K562 (cell line): ENCODE data around the gene XPO6. TPM values are rescaled to one million over a fixed set of nuclear protein-coding genes. Genes with fewer than 3 reads are reported as not detected.

Source experiments
- ATAC-seq: fragments of 200-7000 bp; cut with Tn5 transposase; 3 replicates; pipeline ENCODE4 v1.9.1; 2020; ENCODE audit warnings: moderate library complexity
- BruUV-seq: library from RNA; stranded (reverse); fragments of 400-500 nt; replicated peaks from 2 replicates; lab custom pipeline; 2021; lab: Mats Ljungman, UMichigan
- CTCF ChIA-PET: fragments of 300-600 bp; formaldehyde crosslinking; extraction: SDS; loops from one replicate; lab custom pipeline; 2021; ENCODE audit warnings: low intra/inter-chr PET ratio; lab: Yijun Ruan, JAX
- POLR2A ChIA-PET: fragments of 300-600, 350-650 bp; sonication (Branson Sonifier 250); formaldehyde crosslinking; extraction: SDS; loops from one replicate; lab custom pipeline; 2021; ENCODE audit warnings: antibody characterized with exemption, inconsistent platforms; lab: Yijun Ruan, JAX
- DNase-seq, 4 experiments: peaks; one replicate each; pipeline versions ENCODE4 v3.0.0 to v3.0.0-alpha.2; 2011 to 2018; ENCODE audit warnings: low spot score in 3 of 4, mixed read lengths in 3 of 4; ENCODE audit errors: extremely low read depth in 1 of 4
- FAIRE-seq: peaks from 2 replicates; lab custom pipeline; 2011; peaks lifted over from hg19 to GRCh38; lab: Jason Lieb, UNC
- H2AFZ ChIP-seq: 2 replicates; pipeline ENCODE4 v1.6.0; 2011; ENCODE audit warnings: low read depth, low read length, control low read depth, inconsistent platforms
- H3K27ac ChIP-seq: fragments of 200-600 bp; 3 replicates; pipeline ENCODE4 v1.8.0; 2011; ENCODE audit warnings: low read depth, mild to moderate bottlenecking, control low read depth, inconsistent platforms, low read length, moderate library complexity, mixed read lengths; ENCODE audit errors: extremely low read depth
- H3K27me3 ChIP-seq, 2 experiments: fragments of 300-600 bp in 1 of 2; 2 replicates in 1 of 2; 3 replicates in 1 of 2; pipeline versions ENCODE4 v1.6.0 to v1.8.0; 2011; ENCODE audit warnings: inconsistent platforms in 2 of 2, low read length in 2 of 2, mild to moderate bottlenecking in 1 of 2, mixed read lengths in 1 of 2, moderate library complexity in 1 of 2; ENCODE audit not compliant: control insufficient read depth in 2 of 2, insufficient read depth in 2 of 2
- H3K36me3 ChIP-seq: fragments of 300-600 bp; 3 replicates; pipeline ENCODE4 v1.8.0; 2011; ENCODE audit warnings: mild to moderate bottlenecking, low read length, inconsistent platforms; ENCODE audit not compliant: control insufficient read depth, insufficient read depth
- H3K4me1 ChIP-seq, 2 experiments: fragments of 200-600 bp in 1 of 2; replicated peaks in 1 of 2; 2 replicates in 1 of 2; 3 replicates in 1 of 2; pipeline versions ENCODE4 v1.5.1 to v1.8.0; 2011; ENCODE audit warnings: inconsistent platforms in 2 of 2, low read length in 2 of 2, mild to moderate bottlenecking in 1 of 2, mixed read lengths in 1 of 2, moderate library complexity in 1 of 2; ENCODE audit not compliant: control insufficient read depth in 2 of 2, insufficient read depth in 2 of 2
- H3K4me2 ChIP-seq: 2 replicates; pipeline ENCODE4 v1.6.1; 2011; ENCODE audit warnings: low read length, control low read depth, inconsistent platforms, mixed read lengths; ENCODE audit not compliant: insufficient read depth
- H3K4me3 ChIP-seq: fragments of 200-600 bp; sonication (generic), shearing (Covaris generic); 2 replicates; pipeline ENCODE4 v1.5.1; 2016; ENCODE audit warnings: control low read depth, inconsistent platforms
- H3K79me2 ChIP-seq: fragments of 200-600 bp; 3 replicates; pipeline ENCODE4 v1.8.0; 2011; ENCODE audit warnings: low read length, inconsistent platforms; ENCODE audit not compliant: control insufficient read depth, insufficient read depth
- H3K9ac ChIP-seq, 2 experiments: 2 replicates each; pipeline versions ENCODE4 v1.6.0 to v1.6.1; 2011; ENCODE audit warnings: low read depth in 2 of 2, low read length in 2 of 2, control low read depth in 1 of 2, inconsistent platforms in 1 of 2, mild to moderate bottlenecking in 1 of 2, mixed read lengths in 1 of 2; ENCODE audit not compliant: insufficient read depth in 1 of 2
- H3K9me1 ChIP-seq: one replicate; pipeline ENCODE4 v1.6.0; 2011; ENCODE audit warnings: inconsistent platforms, mild to moderate bottlenecking, low read length, moderate library complexity; ENCODE audit not compliant: control insufficient read depth, insufficient read depth
- H3K9me3 ChIP-seq: replicated peaks from 2 replicates; pipeline ENCODE4 v1.5.1; 2011; ENCODE audit warnings: low read depth, low read length, inconsistent platforms; ENCODE audit not compliant: control insufficient read depth, insufficient read depth
- H4K20me1 ChIP-seq: replicated peaks from 2 replicates; pipeline ENCODE4 v1.6.1; 2011; ENCODE audit warnings: low read length, inconsistent platforms, mixed read lengths; ENCODE audit not compliant: control insufficient read depth, insufficient read depth
- ATF3 ChIP-seq, 2 experiments: fragments of 450-650 bp in 1 of 2; sonication (generic) in 1 of 2; formaldehyde crosslinking in 1 of 2; IDR thresholded peaks in 1 of 2; conservative IDR thresholded peaks in 1 of 2; 2 replicates each; pipeline versions ENCODE4 v1.6.1 to v1.8.1; 2016 to 2023; ENCODE audit warnings: mild to moderate bottlenecking in 2 of 2, moderate library complexity in 2 of 2, inconsistent platforms in 1 of 2, missing genetic modification reagents in 1 of 2
- FOSL1 ChIP-seq: fragments of 200-800 bp; sonication (Bioruptor generic); conservative IDR thresholded peaks from 2 replicates; pipeline ENCODE4 v1.6.1; 2016; ENCODE audit warnings: missing genetic modification characterization, missing compliant biosample characterization
- JUN ChIP-seq, 2 experiments: sonication (generic) in 1 of 2; formaldehyde crosslinking in 1 of 2; IDR thresholded peaks; 2 replicates each; pipeline versions ENCODE4 v1.6.1 to v1.8.0; 2012 to 2022; ENCODE audit warnings: borderline replicate concordance in 2 of 2, mild to moderate bottlenecking in 2 of 2, improper control_type of control experiment in 1 of 2, low read depth in 1 of 2, low read length in 1 of 2, missing genetic modification reagents in 1 of 2
- JUND ChIP-seq, 2 experiments: IDR thresholded peaks; 2 replicates in 1 of 2; 3 replicates in 1 of 2; pipeline ENCODE4 v1.6.1; 2011; ENCODE audit warnings: borderline replicate concordance in 2 of 2, low read depth in 2 of 2, low read length in 2 of 2, improper control_type of control experiment in 1 of 2, missing biosample characterization in 1 of 2, missing genetic modification characterization in 1 of 2, missing genetic modification reagents in 1 of 2
- THRB ChIP-seq: fragments of 450-650 bp; formaldehyde crosslinking; conservative IDR thresholded peaks from 2 replicates; pipeline ENCODE4 v1.4.0; 2022; ENCODE audit warnings: mild to moderate bottlenecking, missing genetic modification characterization
- WGBS: fragments of 100-300 bp; shearing (Covaris generic); methylation state at CpG from one replicate; pipeline ENCODE4 v1.1.6; 2016; ENCODE audit warnings: low coverage, mixed read lengths; ENCODE audit not compliant: insufficient coverage; ENCODE audit errors: missing lambda C conversion rate; 5-methylcytosine and 5-hydroxymethylcytosine counted together
- in situ Hi-C: fragments of 300-500 bp; cut with MboI; formaldehyde crosslinking; loops from 4 replicates; pipeline ENCODE4 v1.15.0; 2018; ENCODE audit warnings: inconsistent platforms, mixed read lengths
- intact Hi-C: fragments of 100-400 bp; cut with micrococcal nuclease; formaldehyde crosslinking; loops from 2 replicates; pipeline ENCODE4 v1.14.2; 2022
- polyA plus RNA-seq, 8 experiments: library from polyadenylated mRNA; depleted of rRNA in 4 of 8; stranded (reverse) in 5 of 8; unstranded in 3 of 8; fragments of >200 nt; fragmentation: Nextera tagmentation in 2 of 8; fragmentation: Illumina TruSeq in 1 of 8; extraction: Ambion mirVana in 2 of 8; extraction: Trizol in 1 of 8; gene quantifications; 2 replicates each; pipeline versions ENCODE4 v1.2.1 to v1.2.3, GENCODE V29; 2011 to 2014; ENCODE audit warnings: inconsistent platforms in 1 of 8, missing spikeins in 1 of 8
- total RNA-seq, 7 experiments: library from RNA; depleted of rRNA in 6 of 7; stranded (reverse); fragments of >200 nt in 6 of 7; fragmentation: Illumina TruSeq in 2 of 7; extraction: Trizol in 2 of 7; gene quantifications; 2 replicates each; pipeline versions ENCODE4 v1.2.1 to v1.2.3, GENCODE V29; 2011 to 2021; ENCODE audit warnings: low replicate concordance in 1 of 7
- TF ChIP-seq, protein P1 (sequence below): fragments of 250-450 bp; sonication (Bioruptor Pico); IDR thresholded peaks from 2 replicates; pipeline ENCODE4 v1.4.0; 2020; ENCODE audit warnings: mild to moderate bottlenecking, moderate library complexity, borderline replicate concordance

Gene XPO6
- total and polyA plus RNA-seq, 9 of the 15 experiments (the other 6 are each of a cell fraction or from before 2014, with no cell fraction given): 11.2 to 196 (median 119) TPM

GRCh38 chr16:28212532-28212873 lies 738 bp upstream of the XPO6 start:
- Histone ChIP-seq H3K4me3 (peak overlapping the region; percentile 86), H3K9ac (peak overlapping the region; percentile 77 to 92; a peak in 3 of 4 replicates), H3K27ac (peak overlapping the region; percentile 93), H2AFZ (peak overlapping the region; percentile 100), H4K20me1 (peaks cover 20% of the 10 kb centered on the region), H3K4me1 (peaks cover 12 to 23% of the 10 kb centered on the region in 2 experiments; a peak in 4 of 5 replicates), H3K4me2 (peak overlapping the region; percentile 99), H3K9me1 (no peaks in the 10 kb centered on the region), H3K36me3 (peaks cover 31% of the 10 kb centered on the region), H3K79me2 (peaks cover 42% of the 10 kb centered on the region), H3K9me3 (no peaks in the 10 kb centered on the region), H3K27me3 (no peaks in the 10 kb centered on the region)
- TSS peak; percentile 96 for BruUV-seq
- FAIRE-seq: no peak
- ChIA-PET CTCF (no interaction called here), POLR2A (interaction anchor here (0.7 to 1.3 kb wide), 5 partner anchors 8 to 34 kb away, joined by 3 to 4 read pairs (median 3); no protein-coding TSS in a partner anchor)
- DNase-seq: peak in 1 of 4 experiments; percentile 41
- in situ Hi-C loops (no loop called here), intact Hi-C loops (loop anchor here (10.0 kb wide), 1 partner anchor 48 kb away; no protein-coding TSS in a partner anchor)
- TF ChIP-seq JUN (IDR thresholded peaks at IDR 0.05; ENCODE audit: borderline replicate concordance, low read depth, low read length): peak; percentile 50; the same call in 1 of the 2 replicates
- no peak for TF ChIP-seq JUN (CRISPR knock-in tag; IDR thresholded peaks at IDR 0.05; ENCODE audit: borderline replicate concordance)
- TF ChIP-seq, protein P1, sequence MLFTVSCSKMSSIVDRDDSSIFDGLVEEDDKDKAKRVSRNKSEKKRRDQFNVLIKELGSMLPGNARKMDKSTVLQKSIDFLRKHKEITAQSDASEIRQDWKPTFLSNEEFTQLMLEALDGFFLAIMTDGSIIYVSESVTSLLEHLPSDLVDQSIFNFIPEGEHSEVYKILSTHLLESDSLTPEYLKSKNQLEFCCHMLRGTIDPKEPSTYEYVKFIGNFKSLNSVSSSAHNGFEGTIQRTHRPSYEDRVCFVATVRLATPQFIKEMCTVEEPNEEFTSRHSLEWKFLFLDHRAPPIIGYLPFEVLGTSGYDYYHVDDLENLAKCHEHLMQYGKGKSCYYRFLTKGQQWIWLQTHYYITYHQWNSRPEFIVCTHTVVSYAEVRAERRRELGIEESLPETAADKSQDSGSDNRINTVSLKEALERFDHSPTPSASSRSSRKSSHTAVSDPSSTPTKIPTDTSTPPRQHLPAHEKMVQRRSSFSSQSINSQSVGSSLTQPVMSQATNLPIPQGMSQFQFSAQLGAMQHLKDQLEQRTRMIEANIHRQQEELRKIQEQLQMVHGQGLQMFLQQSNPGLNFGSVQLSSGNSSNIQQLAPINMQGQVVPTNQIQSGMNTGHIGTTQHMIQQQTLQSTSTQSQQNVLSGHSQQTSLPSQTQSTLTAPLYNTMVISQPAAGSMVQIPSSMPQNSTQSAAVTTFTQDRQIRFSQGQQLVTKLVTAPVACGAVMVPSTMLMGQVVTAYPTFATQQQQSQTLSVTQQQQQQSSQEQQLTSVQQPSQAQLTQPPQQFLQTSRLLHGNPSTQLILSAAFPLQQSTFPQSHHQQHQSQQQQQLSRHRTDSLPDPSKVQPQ: no peak
- TF ChIP-seq FOSL1: peak; percentile 84
- peak; percentile 74; the same call in 1 of the 2 replicates for TF ChIP-seq JUND (IDR thresholded peaks at IDR 0.05; ENCODE audit: borderline replicate concordance, low read depth, low read length)
- peak; percentile 67; the same call in 2 of the 3 replicates for TF ChIP-seq JUND (tag; IDR thresholded peaks at IDR 0.05; ENCODE audit: borderline replicate concordance, low read depth, low read length)
- TF ChIP-seq ATF3 (IDR thresholded peaks at IDR 0.05): peak; percentile 87
- TF ChIP-seq ATF3 (CRISPR knock-in tag; conservative IDR thresholded peaks at IDR 0.05): no peak
- no peak for TF ChIP-seq THRB
- no peak for ATAC-seq
- 35% methylated on average over 4 of the region's 4 CpGs for WGBS
